HG03108 (cell line): Measurements from ENCODE around the gene CRIP2.

Source experiments
- ATAC-seq: cut with Tn5 transposase; IDR thresholded peaks from one replicate; pipeline ENCODE4 v1.9.1; 2021; ENCODE audit warnings: moderate library complexity; ENCODE audit not compliant: unreplicated experiment

The CRIP2 gene

DNA sequence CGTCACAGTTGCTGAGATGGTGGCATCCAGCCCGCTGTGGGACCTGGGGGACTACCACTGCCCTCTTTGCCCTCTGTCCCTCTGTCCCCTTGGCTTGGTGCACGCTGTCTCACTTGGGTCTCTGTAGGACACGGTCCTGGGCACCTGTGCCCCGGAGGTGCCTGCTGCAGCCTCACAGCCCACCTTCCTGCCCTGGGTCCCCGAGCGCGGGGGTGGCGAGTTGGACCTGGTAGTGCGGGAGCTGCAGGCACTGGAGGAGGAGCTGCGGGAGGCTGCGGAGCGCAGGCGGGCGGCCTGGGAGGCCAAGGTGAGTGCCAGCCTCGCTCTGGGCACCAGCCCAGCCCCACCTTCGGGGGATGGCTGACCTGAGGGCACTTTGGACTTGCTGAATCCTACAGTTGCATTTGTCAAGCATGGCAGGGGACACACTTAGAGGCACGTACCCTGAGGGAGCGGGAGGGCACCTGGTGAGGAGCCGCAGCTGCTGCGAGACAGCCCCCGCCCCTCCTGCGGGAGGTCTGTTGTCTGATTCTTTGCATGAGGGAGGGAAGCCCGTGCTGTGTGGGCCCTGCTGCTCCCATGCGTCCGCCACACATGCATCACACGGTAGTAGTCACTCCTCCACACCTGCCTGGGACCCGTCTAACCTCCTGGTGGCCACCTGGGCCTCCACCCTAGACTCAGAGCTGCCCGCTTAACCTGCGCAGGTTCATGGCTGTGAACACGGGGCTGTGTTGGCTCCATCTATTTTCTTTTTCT lies 23.2 kb downstream of the CRIP2 start:
- ATAC-seq, result no peak

DNA sequence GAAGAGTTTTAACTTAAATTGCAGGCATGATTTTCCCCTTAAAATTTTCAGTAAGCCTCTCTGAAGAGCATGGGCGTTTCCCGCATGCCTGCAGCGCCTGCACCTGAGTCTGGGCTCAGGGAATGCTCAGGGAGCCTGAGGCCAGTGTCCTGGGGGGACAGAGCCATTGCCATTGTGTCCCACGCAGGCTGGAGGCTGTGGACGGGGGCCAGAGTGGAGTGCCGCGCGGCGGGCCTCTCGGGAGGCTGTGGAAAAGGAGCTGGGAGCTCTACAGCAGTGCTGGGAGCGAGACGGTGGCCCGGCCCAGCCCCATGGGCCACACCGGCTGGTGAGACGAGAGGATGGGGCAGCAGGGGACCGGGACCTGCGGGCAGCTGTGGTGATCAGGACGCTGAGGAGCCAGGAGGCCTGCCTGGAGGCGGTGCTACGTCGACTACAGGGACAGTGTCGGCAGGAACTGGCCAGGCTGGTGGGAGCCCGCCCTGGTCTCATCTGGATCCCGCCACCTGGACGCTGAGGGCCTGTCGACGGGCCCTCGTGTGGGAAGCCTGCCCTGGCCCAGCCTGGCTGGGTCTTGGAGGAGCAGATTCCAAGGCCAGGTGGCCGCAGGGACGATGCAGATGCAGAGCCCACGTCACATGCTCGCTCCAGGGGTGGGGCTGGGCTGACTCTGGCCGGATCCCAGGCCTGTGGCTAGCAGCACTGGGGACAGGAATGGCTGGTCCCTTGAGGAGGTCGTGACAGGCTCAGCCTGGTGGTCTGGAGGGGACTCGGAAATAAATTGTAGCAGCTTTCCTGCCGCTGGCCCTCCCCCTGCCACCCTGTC lies 24.0 kb downstream of the CRIP2 start:
- no peak for ATAC-seq

DNA sequence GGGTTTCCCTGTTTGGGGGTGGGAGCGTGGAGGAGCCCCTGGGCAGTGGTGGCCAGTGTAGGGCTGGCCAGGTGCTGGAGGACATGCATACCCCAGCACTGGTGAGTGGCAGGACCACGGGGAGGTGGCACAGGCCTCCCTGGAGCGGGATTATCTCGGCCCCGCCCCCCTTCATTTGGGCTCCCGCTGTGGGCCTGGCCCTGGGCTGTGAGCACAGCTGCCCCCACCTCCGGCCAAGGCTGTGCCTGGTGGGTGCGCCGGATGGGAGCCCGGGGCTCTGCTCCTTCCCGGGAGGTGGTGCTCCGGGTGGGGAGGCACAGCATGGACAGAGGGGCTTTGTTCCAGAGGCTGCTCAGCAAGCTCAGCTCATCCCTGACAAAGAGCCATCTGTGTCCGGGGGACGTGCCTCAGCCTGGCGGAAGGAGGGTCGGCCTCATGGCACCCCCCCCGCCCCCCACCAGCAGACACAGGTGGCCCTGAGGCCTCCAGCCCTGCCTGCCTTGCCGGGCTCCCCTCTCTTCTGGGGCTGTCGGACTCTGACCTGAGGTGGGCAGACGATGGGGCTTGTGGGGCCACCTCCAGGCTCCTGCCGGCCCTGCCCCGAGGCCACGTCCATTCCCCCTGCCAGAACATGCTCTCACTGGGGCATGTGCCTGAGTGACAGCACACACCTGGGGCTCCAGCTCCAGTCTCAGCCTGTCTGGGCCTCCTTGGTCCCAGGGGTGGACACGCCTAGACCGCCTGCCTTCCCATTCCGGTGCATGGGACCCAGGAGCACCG lies 24.8 kb downstream of the CRIP2 start:
- ATAC-seq, result no peak

DNA sequence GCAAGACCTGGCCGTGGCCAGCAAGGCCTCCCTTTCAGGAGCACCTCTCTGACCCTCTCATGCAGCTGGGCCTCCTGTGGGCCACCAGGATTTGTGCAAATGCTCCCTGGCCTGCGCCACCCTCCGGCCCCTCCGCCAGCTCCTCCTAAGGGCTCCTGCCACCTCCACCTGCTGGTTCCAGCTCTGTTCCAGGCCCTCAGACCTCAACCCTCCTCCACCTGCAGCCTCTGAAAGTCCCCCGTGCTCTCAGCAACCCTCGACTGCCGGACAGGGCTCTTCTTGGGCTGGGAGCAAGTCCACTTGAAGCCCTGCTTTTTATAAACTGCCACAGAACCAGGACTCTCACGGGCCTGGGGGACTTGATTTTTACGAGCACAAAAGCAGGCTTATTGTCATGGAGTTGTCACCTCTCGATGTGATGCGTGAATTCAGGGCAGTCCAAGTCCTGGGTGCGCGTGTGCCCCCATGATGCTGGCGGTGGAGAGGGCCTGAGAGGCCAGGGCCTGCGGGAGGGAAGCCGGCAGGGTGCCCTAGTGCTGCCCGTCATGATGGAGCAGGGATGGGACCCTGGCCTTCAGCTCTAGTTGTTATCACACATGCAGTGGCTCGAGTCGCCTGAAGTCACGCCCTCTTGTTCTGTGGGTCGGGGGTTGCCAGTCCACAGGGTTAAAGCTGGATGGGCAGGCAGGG lies 25.6 kb downstream of the CRIP2 start:
- no peak for ATAC-seq

DNA sequence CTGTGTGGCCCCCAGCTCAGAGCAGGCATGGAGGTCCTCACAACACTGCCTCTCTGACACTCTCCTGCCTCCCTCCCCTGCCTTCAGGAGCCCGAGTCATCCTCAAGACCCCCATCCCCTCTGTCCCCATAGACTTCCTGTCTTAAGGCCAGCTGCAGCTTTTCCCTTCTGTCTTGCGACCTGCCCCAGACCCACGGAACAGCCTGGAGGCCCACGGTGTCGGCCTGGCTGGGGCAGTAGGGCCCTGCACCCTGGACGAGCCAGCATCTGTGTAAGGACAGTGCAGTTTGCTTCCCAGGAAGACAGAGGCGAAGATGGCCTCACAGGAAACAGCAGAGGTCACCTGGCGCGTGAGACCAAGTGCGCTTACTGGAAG lies 26.1 kb downstream of the CRIP2 start:
- no peak for ATAC-seq

DNA sequence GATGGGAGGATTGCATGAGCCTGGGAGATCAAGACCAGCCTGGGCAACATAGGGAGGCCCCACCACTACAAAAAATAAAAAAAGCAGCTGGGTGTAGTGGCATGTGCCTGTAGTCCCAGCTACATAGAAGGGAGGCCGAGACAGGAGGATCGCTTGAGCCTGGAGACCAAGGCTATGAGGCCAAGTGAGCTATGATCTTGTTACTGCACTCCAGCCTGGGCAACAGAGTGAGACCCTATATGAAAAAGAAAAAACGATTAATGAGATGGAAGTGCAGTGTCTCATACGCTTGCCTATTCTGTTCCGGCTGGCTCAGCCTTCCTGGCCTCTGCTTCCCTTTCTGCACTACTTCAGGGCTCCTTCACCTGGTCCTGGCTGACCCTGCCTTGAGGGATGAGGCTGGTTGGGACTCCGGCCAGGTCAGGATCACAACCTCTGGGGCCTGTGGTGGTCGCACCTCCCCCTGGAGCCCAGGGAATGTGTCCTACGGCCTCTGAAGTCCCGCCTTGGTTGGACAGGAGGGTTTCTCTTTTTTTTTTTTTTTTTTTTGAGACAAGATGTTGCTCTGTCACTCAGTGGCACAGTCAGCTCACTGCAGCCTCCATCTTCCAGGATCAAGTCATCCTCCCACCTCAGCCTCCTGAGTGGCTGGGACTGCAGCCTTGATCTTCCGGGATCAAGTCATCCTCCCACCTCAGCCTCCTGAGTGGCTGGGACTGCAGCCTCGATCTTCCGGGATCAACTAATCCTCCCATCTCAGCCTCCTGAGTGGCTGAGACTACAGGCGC lies 27.1 kb downstream of the CRIP2 start:
- no peak for ATAC-seq

DNA sequence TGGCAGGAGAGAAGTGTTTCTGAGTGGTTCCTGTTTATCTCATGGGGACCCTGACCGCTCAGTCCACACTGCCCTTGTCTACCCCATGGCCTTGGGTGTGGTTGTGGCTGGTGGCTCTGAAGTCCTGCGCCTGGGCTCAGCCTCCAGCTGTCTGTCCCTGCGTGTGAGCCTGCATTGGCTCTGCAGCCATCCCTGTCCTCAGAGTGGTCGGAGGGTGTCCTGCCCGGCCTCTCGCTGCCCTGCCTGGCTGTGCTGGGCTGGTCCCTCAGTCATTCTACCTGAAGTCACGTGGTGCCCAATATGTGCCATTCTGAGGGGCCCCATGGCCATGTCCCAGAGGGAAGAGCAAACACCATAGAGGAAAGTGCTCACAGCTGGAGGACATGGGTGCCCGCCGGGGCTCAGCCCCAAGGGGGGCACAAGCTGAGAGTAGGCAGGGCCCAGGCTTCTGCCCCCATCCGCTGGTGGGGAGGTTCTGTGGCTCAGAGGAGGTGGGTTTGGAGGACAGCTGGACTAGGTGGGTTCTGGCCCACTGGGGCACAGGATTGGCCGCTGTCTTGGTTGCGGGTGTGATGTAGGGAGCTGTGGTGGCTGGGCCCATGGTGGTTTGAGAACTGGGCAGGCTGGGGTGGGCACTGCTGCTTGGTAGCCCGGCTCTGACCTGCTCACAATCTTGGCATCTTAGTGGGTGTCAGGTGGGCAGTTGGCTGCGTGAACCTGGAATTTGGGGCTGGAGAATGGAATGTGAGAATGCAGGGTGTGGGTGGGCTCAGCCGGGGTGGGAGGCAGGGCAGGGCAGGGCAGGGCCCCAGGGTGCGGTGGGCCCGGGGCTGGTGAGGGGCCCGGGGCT lies 28.1 kb downstream of the CRIP2 start:
- no peak for ATAC-seq

DNA sequence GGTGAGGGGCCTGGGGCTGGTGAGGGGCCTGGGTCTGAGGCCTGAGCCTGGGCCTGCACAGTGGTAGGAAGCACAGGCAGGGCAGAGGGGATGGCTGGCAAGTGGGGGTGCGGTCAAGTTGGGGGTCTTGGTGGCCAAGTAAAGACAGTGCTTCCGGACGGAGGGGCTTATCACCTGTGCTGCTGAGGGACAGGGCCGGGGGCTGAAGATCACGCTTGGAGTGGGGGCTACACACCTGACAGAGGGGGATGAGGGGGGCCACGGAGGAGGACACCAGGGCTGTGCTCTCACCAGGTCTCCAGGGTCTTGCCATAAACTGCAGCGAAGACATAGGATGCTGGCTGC lies 28.6 kb downstream of the CRIP2 start:
- ATAC-seq, result no peak

DNA sequence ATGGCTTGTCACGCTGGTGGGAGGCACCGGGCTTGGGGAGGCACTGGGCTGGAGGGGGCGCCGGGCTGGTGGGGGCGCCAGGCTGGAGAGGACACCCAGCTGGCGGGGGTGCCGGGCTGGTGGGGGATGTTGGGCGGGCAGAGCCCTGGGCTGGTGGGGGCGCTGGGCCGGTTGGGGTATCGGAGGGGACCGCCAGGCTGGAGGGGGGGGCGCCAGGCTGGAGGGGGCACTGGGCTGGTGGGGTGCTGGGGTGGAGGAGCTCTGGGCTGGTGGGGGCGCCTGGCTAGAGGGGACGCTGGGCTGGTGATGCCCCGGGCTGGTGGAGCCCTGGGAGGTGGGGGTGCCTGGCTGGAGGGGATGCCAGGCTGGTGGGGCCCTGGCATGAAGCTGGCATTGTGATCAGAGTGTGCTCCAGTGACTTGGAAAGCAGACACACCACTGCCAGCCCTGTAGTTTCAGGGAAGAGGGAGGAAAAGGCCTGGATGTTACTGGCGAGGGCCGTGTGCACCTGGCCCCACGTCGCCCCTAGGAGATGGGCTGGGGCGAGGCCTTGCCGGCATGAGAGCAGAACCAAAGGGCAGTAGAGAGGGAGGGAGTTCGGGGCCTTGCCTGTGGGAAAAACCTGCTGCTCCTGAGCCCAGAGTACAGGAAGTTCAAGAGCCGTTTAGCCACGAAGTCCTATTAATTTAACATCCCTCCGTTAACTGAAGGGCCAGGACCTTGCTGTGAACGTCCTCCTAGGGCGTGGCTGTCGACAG lies 29.5 kb downstream of the CRIP2 start:
- no peak for ATAC-seq

DNA sequence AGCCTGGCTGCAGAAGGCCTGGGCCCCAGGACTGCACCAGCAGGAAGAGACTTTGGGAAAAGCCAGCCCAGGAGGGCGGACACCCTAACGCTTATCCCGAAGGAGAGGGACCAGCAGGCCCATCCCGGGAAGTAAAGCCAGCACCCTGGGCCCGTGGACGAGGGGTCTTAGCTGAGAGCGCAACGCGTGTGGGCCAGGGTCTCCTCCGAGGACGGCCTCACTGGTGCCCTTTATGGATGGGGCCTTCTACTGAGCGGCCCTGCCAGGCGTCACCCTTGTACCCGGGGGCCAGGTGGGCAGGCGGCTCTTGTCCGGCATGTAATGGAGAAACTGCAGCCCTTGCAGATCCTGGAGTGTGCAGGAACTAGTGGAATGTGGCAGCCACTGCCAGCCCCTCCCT lies 30.5 kb downstream of the CRIP2 start:
- no peak for ATAC-seq

DNA sequence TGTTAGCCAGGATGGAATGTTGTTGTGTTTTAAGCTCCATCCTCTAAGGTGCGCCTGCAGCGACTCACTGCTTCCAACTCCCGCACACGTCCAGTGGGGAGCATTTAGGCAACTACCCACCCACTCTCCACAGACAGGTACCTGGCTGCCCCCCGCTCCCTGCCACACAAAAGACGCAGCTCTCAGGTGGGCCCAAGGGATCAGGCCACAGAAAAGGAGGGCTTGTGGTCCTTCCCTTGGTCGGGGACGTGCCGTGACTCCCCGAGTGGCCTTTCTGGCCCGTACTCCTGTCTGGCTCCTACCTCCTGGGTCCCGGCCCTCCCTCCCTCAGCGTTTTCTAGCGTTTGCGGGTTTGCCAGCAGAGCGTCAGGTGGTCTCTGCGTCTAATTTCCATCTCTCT lies 32.6 kb downstream of the CRIP2 start:
- no peak for ATAC-seq

DNA sequence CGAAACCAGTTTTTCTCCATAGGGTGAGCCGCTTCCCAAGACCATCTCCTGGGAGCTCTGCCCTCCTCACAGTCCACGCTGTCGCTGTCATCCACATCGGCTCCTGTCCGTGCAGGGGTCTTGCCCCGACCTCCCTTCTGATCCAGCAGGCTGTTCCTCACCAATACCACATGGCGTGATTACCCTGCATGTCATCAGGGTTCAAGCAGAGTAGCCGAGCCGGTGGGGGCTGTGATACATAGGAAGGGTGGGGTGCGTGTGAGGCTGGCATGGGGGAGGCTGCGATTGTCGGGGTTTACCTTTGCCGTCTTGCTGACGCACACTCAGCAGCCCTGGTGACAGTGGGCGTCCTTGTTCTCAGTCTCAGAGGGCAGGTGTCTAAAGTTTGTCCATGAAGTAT lies 33.4 kb downstream of the CRIP2 start:
- ATAC-seq, result no peak

DNA sequence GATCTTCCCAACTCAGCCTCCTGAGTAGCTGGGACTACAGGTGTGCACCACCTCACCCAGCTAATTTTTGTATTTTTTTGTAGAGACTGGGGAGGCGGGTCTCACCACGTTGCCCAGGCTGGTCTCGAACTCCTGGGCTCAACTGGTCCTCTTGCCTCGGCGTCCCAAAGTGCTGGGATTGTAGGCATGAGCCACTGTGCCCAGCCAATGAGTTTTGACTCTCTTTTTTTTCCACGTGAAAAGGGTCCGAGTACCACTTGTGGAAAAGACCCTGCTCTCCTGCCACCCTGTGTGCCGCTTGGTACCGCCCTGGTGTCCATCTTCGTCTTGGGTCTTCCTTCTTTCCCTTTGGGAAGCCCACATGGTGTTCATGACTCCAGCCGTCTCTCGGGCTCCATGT lies 34.0 kb downstream of the CRIP2 start:
- no peak for ATAC-seq

DNA sequence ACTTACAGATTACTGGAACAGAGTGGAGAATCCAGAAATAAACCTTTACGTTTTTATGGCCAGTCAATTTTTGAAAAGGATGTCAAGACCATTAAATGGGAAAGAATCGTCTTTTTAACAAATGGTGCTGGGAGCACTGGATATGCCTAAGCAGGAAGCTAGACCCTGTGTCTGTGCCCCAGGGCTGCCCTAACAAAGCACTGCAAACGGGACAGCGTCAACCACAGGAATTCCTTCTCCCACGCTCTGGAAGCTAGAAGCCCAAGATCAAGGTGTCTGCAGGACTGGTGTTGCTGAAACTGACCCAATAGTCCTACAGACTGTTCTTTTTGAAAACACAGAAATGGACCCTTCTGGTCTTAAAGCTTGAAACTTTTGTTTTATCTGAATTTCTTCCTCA lies 42.5 kb downstream of the CRIP2 start:
- ATAC-seq, result no peak

DNA sequence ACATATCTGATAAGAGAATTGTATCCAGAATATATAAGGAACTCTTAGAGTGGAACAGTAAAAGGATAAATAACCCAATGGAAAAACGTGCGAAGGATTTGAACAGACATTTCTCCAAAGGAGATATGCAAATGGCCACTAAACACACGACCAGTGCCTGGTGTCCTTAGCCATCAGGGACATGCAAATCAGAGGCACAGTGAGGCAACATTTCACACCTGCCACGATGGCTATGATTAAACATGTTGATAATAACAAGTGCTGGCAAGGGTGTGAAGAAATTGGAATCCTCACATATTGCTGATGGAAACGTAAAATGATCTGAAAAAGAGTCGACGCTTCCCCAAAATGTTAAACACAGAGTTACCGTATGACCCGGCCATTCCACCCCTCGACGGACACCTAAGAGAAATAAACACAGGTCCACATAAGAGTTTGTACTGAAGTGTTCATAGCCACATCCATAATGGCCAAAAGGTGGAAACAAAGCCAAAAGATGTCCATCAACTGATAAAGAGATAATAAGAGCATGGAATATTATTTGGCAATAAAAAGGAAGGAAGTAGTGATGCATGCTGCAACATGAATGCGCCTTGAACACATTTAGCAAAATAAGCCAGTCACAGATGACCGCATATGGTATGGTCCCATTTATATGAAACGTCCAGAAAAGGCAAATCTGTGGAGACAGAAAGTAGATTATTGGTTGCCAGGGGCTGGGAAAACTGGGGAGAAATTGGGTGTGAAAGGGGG lies 45.5 kb downstream of the CRIP2 start:
- ATAC-seq, result no peak

DNA sequence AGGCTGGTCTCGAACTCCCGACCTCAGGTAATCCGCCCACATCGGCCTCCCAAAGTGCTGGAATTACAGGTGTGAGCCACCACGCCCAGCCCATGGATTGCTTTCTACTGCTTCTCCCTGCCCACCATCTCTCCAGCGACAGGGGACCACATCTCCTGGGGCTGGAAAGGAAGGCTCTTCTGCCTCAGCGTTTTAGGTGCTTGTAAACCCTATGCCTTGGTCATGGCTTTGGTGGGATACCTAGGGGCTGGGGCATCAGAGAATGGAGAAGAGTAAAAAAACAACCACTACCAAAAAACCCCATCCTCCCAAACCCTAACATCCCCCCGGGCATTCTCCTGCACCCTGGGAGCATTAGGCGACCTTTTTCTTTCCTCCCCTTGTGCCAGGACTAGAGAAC lies 50.7 kb downstream of the CRIP2 start:
- ATAC-seq, result no peak

DNA sequence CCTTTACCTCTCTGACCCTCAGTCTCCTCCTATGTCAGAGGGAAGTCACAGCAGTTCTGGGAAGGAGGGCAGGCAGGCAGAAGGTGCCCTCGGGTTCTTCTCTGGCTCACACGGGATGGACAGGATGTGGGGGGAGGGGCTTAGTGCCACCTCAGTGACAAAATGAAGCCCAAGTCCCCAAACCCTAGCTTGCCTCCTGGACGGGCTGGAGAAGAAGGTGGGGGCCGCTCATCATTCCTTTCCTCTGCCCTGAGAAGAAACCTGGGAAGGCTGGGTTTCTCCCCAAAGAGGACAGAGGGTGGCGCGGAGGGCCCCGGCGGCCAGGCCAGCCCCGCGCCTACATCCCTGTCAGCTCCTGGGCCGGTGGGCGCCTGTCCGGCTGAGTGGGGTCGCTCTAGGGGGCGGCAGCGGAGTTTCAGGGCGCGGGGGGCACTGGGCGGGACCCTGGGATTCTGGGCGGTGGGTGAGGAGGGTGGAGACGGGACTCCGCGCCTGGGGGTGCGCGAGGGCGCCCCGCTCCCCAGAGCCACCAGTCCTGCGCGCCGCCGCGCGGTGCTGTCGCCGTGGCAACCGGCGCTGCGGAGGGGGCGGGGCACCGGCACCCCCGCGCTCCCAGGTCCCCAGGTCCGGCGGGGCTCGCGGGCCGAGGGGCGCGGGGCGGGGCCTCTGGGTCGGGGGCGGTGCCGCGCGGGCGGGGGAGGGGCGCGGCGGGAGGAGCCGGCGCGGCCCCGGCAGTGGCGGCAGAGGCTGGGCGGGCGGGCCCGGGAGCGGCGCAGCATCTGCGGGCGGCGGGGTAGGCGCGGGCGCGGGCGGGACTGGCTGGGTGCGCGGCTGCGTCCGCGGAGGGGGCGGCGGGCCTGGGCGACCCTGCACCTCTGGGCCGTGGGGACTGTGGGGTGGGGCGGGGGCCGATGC lies 51.5 kb downstream of the CRIP2 start, which contains the start of gene TMEM121:
Gene TMEM121, plus strand, starts transcription at position 723 of the 915 bp plus-strand sequence. CDS start 2,252 bp downstream, outside the sequence.
- ATAC-seq, result no peak
